NCI-H82 treated with DMSO at 0.1 percent for 48 hours (cell line): ENCODE results near the gene GPX5.

Source experiments
- DNase-seq: peaks from one replicate; lab custom pipeline; 2025; ENCODE audit not compliant: unreplicated experiment; lab: John Stamatoyannopoulos, UW

GPX5 gene

DNA sequence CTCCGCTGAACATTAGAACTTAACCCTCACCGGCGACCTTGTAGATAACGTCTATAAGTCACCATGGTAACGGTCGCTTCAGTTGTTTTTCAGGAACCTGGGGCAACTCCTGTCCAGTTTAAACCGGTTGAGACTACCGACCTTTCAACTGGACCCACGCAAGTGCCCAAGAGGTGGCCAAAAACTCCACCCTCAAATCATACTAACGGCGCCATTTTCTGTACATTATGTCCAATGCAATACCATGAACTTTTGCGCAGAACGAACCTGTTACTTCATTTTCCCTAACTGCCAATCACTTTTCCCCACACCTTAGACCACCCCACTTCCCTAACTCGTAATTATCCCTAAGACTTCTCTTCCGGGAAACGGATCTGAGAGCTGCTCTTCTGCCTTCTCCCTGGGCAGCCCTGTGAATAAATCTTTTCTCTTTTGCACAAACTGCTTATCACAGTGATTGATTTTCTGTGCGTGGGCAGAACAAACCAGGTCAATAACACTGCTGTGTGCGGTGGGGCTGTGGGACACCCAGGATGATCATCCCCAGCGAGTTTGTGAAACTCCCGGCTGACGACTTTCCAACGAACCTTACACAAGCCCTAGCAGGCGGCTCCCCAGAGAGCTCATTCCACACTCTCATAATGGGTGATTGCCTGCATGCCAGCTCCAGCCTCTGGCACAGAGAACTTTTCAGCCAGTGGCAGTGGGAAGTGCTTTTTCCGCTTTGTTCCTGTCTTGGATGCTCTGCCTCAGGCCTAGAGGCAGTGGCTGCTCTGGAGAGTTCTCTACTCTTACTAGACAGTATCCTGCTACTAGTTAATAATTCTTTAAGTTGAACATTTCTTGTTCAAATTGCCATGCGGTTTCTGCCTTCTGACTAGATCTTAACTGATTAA lies 28.6 kb downstream of the GPX5 start:
- DNase-seq: no peak

DNA sequence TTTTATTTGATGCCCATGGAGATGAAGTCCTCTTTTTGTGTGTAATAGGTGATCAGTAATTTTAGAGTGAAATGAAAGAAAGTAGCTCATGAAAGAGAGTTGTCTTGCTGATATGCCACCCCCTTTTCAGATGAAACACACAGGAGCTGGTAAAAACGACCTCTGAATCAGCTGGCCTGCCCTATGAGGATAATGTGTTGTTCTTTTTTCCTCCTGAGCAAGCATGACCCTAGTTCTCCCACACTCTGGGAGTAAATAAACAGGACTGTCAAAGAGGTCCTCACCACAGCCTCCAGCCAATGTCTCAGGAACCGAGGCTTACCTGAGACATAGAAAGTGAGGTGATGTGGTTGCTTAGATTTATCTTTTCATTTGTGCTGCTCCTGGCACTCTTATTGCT lies 29.5 kb downstream of the GPX5 start:
- no peak for DNase-seq

DNA sequence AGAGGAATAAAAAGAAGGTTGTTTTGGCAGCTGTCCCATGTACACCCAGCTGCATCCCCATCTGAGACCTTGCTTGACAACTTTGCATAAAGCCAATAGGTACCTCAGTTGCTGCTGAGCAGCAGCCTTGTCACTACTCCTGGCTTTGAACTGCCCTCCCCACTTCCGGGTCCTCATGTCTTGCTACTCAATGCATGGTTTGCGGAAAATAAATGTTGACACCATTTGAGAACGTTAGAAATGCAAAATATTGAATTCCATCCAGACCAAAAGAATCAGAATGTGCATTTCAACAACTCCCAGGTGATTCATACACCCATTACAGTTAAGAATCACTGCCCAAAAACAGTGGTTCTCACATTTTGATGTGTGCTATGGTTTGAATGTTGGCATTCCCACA lies 32.9 kb downstream of the GPX5 start:
- no peak for DNase-seq

DNA sequence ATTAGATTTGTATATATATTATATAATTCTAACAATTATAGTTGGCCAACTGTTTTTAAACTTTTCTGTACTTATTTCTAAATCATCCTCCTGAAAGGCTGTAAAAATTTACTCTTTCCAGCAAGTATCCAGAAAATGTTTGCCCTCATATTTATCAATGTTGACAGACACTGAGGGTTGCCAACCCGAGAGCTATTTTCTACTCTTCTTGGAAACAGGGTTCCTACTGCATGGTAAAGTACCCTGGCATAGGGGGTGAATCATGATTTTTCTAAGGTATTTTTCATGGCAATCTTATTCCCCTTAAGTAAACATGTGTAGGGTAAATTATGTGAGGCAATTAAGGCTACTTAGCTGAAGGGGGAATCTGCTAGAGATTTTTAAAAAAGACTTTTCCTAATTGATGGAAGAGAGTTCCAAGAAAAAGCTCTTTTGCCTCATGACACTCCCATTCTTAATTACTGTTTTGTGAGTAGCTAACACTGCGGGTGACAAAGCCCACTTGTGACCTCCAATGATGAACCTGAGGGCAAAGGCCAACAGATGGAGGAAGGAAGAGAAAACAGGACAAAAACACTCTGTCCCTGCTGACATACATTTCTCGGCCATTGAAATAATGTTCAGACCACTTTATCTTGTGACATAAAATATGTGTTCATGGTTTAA lies 37.9 kb downstream of the GPX5 start:
- DNase-seq: no peak

DNA sequence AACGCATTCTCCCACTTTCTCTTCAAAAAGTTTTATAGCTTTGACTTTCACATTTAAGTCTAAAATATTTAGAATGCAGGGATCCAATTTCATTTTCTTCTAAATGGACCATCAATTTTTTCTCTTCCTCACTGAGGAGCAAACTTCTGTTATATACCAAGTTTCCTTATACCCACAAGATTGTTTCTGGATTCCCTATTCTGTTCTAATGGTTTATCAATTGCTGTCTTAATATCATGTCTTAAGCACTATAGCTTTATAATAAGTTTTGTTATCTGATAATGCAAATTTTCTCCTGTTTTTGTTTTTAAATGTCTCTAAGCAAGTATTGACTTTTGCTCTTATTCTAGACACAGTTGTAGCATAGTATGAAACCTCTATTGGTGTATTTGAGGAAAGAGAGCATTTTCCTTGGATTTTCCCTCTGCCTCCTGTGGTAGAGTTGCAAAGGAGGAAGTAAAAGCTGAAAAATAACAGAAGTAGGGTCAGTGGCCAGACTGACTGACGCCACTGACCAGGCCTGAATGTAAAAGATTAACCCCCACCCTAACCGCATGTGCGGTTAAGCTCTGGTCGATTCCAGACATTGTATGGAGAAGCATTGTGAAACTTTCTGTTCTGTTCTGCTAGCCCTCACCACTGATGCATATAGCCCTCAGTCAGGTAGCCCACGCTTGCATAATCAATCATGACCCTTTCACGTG lies 40.3 kb downstream of the GPX5 start:
- DNase-seq: no peak

DNA sequence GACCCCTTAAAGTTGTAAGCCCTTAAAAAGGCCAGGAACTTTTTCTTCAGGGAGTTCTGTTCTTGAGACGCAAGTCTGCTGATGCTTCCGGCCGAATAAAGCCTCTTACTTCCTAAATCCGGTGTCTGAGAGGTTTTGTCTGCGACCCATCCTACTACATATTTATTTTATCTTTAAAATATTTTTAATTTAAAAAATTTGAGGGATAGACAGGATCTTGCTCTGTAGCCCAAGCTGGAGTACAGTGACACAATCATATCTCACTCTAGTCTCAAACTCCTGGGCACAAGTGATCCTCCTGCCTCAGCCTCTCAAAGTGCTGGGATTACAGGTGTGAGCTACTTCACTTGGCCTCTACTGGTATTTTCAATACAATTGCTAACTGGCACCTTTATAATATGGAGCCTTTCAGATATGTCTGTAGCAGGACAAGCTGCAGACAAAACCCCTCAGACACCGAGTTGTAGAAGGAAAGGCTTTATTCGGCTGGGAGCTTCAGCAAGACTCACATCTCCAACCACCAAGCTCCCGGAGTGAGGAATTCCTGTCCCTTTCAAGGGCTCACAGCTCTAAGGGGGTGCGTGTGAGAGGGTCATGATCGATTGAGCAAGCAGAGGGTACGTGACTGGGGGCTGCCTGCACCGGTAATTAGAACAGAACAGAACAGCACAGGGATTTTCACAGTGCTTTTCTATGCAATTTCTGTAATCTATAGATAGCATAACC lies 41.0 kb downstream of the GPX5 start:
- no peak for DNase-seq

DNA sequence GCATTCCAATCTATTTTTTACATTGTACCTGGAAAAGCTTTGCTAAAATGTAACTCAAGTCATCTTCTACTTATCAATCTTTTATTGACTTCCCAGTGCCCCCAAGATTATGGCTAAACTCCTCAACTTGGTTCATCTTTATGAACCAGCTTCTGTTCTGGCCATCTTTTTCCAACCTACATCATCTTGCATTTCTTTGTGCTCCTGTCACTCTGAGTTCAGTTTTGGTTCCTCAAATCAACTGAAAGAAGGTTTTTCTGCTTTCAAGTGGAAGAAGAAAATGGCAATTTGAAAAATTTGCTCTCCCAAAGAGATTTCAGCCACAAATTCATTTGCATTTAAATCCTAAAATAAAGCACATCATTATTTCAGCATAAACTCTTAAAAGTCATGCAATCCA lies 41.8 kb downstream of the GPX5 start:
- no peak for DNase-seq

DNA sequence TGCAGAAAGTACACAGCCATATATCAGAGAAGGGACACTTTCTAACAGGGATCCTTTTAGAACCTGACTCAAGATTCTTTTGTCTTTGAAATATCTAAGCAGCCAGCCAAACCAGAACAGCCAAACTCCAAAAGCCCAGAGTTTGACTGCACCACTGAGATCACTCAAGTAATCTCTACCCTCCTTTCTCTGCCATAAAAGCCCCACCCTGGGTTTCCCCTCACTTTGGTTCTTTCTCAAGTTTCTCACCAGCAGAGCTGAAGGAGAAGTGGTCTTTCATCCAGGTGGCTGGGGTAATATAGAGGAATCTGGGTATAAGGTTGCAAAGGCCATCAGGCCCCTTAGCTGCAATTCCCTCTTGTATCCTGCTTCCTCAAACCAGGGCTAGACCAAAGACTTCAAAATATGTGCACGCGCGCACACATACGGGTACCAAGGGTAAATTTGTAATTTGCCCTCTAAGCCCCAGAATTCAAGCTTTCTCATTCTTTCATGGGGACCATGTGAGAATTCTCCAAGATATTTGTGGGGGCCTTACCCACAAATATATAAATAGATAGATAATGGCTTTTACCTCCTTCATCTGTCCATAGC lies 42.9 kb downstream of the GPX5 start:
- no peak for DNase-seq

DNA sequence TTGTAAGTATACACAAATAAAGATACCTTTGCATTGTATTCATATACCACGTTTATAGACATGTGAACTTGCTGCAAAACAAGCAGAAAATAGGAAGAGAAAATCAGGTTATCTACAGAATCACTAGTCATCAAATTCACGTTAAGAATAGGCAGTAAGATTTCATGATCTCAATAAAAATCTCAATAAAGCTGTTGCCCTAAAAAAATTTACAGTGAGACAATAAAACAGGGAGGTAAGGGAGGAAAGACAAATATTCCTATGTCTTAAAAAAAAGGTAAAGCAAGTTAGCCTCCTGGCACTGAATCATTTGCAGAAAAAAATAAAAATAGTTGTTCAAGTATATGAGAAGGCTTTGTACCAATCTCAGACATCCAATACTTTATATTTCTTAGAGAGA lies 44.1 kb downstream of the GPX5 start:
- DNase-seq: no peak

DNA sequence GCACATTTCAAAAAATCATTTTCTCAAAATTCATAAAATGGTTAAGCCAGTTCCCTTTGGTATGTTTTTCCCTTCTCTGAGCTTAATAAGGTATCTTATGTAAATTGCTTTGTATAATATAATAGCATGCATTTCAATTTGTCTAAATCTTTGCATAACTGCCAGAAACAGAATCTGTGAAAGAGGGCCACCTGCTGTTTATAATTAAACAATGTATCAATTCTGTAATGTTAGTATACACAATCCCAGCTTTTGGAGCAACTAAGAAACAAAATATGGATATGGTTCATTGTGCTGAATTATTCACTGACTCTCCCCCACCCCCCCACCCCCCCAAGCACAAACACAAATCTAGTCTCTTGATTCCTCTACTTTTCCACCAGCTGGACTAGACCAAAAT lies 54.8 kb downstream of the GPX5 start:
- no peak for DNase-seq

DNA sequence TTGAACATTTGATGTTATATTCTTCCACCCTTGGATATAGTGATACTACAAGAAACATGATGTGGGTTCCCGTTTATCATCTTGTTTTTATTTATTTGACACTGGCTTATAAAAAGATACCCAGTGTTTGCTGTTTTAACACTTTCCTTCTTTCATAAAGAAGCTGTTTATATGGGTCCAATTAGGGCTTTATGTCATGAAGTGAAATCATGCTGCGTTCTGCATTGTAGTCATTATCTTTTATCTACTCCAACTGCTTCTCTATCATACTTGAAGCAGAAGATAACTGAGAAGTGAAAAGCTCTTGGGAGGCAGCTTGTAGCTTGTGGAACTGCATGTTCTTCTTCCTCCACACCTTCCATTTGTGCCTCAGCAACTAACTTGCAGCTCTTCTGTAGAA lies 57.8 kb downstream of the GPX5 start:
- no peak for DNase-seq
